GM12801 (cell line): ENCODE measurements around the gene SLC2A6.

Source experiments
- CTCF ChIP-seq: IDR thresholded peaks from one replicate; pipeline ENCODE4 v1.5.1; 2011; ENCODE audit warnings: control low read depth; ENCODE audit not compliant: insufficient read length; ENCODE audit errors: extremely low read depth

Gene SLC2A6

GRCh38 chr9:133423216-133423615 is 55.7 kb downstream of the SLC2A6 start:
- TF ChIP-seq CTCF, result no peak

- TF ChIP-seq CTCF, result no peak
Observed at GRCh38 chr9:133421615-133422542, 57.0 kb downstream of the SLC2A6 start, which contains the start of gene ADAMTS13. Gene ADAMTS13, plus strand, starts transcription at chr9:133422367. Its CDS starts 77 bp downstream, at chr9:133422444.
